A673 (cell line): Measurements from ENCODE around the gene SST.

ENCODE experiments used
- EZH2 ChIP-seq: fragments of 200-600 bp; sonication (generic); IDR thresholded peaks from 2 replicates; pipeline ENCODE4 v1.6.1; 2017; ENCODE audit warnings: borderline replicate concordance, low read depth, mild to moderate bottlenecking, mixed read lengths, antibody characterized with exemption, low read length; ENCODE audit not compliant: poor library complexity, severe bottlenecking
- TF ChIP-seq, protein P1 (sequence below): fragments of 300-800, 200-600 bp; sonication (generic); conservative IDR thresholded peaks from 2 replicates; pipeline ENCODE4 v1.5.1; 2017; ENCODE audit warnings: low read depth, mild to moderate bottlenecking, antibody characterized with exemption, low read length, moderate library complexity, mixed read lengths

- TF ChIP-seq, protein P1, sequence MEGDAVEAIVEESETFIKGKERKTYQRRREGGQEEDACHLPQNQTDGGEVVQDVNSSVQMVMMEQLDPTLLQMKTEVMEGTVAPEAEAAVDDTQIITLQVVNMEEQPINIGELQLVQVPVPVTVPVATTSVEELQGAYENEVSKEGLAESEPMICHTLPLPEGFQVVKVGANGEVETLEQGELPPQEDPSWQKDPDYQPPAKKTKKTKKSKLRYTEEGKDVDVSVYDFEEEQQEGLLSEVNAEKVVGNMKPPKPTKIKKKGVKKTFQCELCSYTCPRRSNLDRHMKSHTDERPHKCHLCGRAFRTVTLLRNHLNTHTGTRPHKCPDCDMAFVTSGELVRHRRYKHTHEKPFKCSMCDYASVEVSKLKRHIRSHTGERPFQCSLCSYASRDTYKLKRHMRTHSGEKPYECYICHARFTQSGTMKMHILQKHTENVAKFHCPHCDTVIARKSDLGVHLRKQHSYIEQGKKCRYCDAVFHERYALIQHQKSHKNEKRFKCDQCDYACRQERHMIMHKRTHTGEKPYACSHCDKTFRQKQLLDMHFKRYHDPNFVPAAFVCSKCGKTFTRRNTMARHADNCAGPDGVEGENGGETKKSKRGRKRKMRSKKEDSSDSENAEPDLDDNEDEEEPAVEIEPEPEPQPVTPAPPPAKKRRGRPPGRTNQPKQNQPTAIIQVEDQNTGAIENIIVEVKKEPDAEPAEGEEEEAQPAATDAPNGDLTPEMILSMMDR, result no peak
- no peak for TF ChIP-seq EZH2
These were observed 18.9 kb downstream of the SST start for GRCh38 chr3:187651282-187651681.
